IPS DF 4.7 (cell line): Measurements from ENCODE around the gene ARPC4.
"Not testable (repeated sequence)": the region's sequence is repeated elsewhere in the genome, so short reads cannot be mapped to it uniquely, and the experiment has no call there.

ENCODE experiments used
- DNase-seq: peaks from one replicate; pipeline ENCODE4 v3.0.0-alpha.2; 2013; ENCODE audit warnings: low spot score; ENCODE audit errors: extremely low read depth

The ARPC4 gene

GRCh38 chr3:9851926-9852325 is 59.0 kb downstream of the ARPC4 start:
- not testable (repeated sequence) for DNase-seq

- DNase-seq, result no peak
Observed at GRCh38 chr3:9852528-9852927, 59.6 kb downstream of the ARPC4 start.

DNA sequence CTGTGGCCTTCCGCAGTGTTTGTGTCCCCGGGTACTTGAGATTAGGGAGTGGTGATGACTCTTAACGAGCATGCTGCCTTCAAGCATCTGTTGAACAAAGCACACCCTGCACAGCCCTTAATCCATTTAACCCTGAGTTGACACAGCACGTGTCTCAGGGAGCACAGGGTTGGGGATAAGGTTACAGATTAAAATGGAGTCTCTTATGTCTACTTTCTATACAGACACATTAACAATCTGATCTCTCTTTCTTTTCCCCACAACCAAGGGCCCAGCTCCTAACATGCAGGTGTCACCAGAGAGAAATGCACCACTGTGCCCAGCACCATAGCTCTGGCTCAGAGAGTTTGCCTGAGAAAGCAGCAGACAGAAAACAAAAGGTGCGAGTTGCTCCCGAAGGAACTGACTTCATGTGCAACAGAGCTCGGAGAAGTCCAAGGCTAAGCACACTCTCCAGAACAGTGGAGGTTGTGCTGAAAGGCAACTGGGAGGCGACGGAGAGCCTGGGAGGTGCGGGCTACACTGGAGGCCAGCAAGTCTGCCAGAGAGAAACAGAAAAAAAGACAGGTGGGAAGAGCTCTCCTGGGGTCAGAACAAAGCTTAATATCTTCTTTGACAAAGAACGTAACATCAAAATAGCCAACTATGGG is 61.5 kb downstream of the ARPC4 start:
- DNase-seq, result not testable (repeated sequence)

DNA sequence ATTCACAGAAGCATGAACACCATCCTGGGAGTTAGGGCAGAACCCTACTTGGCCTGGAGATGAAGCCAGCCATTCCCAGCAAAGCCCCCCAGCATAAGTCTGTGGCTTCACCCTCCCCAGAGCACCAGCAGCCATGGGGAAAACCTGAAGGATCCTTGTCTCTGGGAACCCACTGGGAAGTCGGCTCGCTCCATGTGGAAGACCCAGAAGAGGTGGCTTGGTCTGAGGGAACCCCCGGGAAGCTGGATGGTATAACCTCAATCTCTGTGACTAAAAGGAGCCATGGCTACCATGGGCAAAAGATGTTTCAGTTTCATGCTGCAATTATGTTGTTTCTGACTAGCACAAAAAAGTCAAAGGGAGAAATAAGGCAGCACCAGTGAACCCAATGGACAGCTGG is 62.7 kb downstream of the ARPC4 start:
- no peak for DNase-seq
